ENCODE measurements around the gene SYNDIG1. TPM values are rescaled to one million over a fixed set of nuclear protein-coding genes. Genes with fewer than 3 reads are reported as not detected.
"Not testable (repeated sequence)": the region's sequence is repeated elsewhere in the genome, so short reads cannot be mapped to it uniquely, and the experiment has no call there.

Gene SYNDIG1
- total RNA-seq, 1 experiment from 2014 or later: not detected

- Histone ChIP-seq H3K9me3 (ENCODE audit: low read length) (no peaks in the 10 kb centered on the region), H3K9me2 (replicated peaks; ENCODE audit: insufficient read depth, low read length) (no peaks in the 10 kb centered on the region), H3K4me2 (ENCODE audit: low read depth, low read length, poor library complexity, severe bottlenecking) (no peak overlapping the region), H4K20me1 (ENCODE audit: insufficient read depth, low read depth, low read length) (no peaks in the 10 kb centered on the region; the same call in 1 of the 2 replicates), H3K4me1 (ENCODE audit: low read length) (no peaks in the 10 kb centered on the region), H3K9ac (ENCODE audit: low read length) (no peak overlapping the region), H3K4me3 (ENCODE audit: low read length) (no peak overlapping the region), H3K27me3 (ENCODE audit: low read length) (0 out of 2 replicates have a peak, but pooled peaks cover 2% of the 10 kb centered on the region), H3K27ac (ENCODE audit: low read length) (no peak overlapping the region), H2AFZ (ENCODE audit: low read length) (no peak overlapping the region), H3K36me3 (ENCODE audit: insufficient read depth, low read length) (no peaks in the 10 kb centered on the region), H3K79me2 (ENCODE audit: low read length) (no peaks in the 10 kb centered on the region)
- no peak for DNase-seq
These were observed 35.2 kb downstream of the SYNDIG1 start for GRCh38 chr20:24504331-24505285.

- no peak overlapping the region for H3K4me3 ChIP-seq (ENCODE audit: low read length)
- H3K9ac ChIP-seq (ENCODE audit: low read length): no peak overlapping the region
- DNase-seq: no peak
These were observed 36.7 kb downstream of the SYNDIG1 start for GRCh38 chr20:24506146-24506545.

GRCh38 chr20:24506696-24507095, 37.3 kb downstream of the SYNDIG1 start:
- H3K9me2 ChIP-seq (replicated peaks; ENCODE audit: insufficient read depth, low read length): no peaks in the 10 kb centered on the region
- H3K27ac ChIP-seq (ENCODE audit: low read length): no peak overlapping the region
- H3K27me3 ChIP-seq (ENCODE audit: low read length): 0 out of 2 replicates have a peak, but pooled peaks cover 2% of the 10 kb centered on the region
- no peak overlapping the region for H3K9ac ChIP-seq (ENCODE audit: low read length)
- no peak overlapping the region for H3K4me2 ChIP-seq (ENCODE audit: low read depth, low read length, poor library complexity, severe bottlenecking)
- peaks cover 5% of the 10 kb centered on the region; the same call in 1 of the 2 replicates for H4K20me1 ChIP-seq (ENCODE audit: insufficient read depth, low read depth, low read length)
- H3K4me1 ChIP-seq (ENCODE audit: low read length): no peaks in the 10 kb centered on the region
- no peaks in the 10 kb centered on the region for H3K36me3 ChIP-seq (ENCODE audit: insufficient read depth, low read length)
- no peak overlapping the region for H2AFZ ChIP-seq (ENCODE audit: low read length)
- no peaks in the 10 kb centered on the region for H3K79me2 ChIP-seq (ENCODE audit: low read length)
- no peak for DNase-seq
- H3K4me3 ChIP-seq (ENCODE audit: low read length): no peak overlapping the region
- no peaks in the 10 kb centered on the region for H3K9me3 ChIP-seq (ENCODE audit: low read length)

More at GRCh38 chr20:24506146-24506545, 36.7 kb downstream of the SYNDIG1 start:
- peaks cover 1% of the 10 kb centered on the region; the same call in 1 of the 2 replicates for H4K20me1 ChIP-seq (ENCODE audit: insufficient read depth, low read depth, low read length)
- H3K4me2 ChIP-seq (ENCODE audit: low read depth, low read length, poor library complexity, severe bottlenecking): no peak overlapping the region
- no peak overlapping the region for H3K27ac ChIP-seq (ENCODE audit: low read length)
- H3K9me2 ChIP-seq (replicated peaks; ENCODE audit: insufficient read depth, low read length): no peaks in the 10 kb centered on the region
- no peaks in the 10 kb centered on the region for H3K9me3 ChIP-seq (ENCODE audit: low read length)
- H3K79me2 ChIP-seq (ENCODE audit: low read length): no peaks in the 10 kb centered on the region
- 0 out of 2 replicates have a peak, but pooled peaks cover 2% of the 10 kb centered on the region for H3K27me3 ChIP-seq (ENCODE audit: low read length)
- H2AFZ ChIP-seq (ENCODE audit: low read length): no peak overlapping the region
- no peaks in the 10 kb centered on the region for H3K4me1 ChIP-seq (ENCODE audit: low read length)
- no peaks in the 10 kb centered on the region for H3K36me3 ChIP-seq (ENCODE audit: insufficient read depth, low read length)

- H3K27me3 ChIP-seq (ENCODE audit: low read length): 0 out of 2 replicates have a peak, but pooled peaks cover 2% of the 10 kb centered on the region
- H3K4me2 ChIP-seq (ENCODE audit: low read depth, low read length, poor library complexity, severe bottlenecking): no peak overlapping the region
- H3K36me3 ChIP-seq (ENCODE audit: insufficient read depth, low read length): no peaks in the 10 kb centered on the region
- no peak overlapping the region for H3K9ac ChIP-seq (ENCODE audit: low read length)
- no peaks in the 10 kb centered on the region for H3K9me2 ChIP-seq (replicated peaks; ENCODE audit: insufficient read depth, low read length)
- no peak for DNase-seq
- no peak overlapping the region for H2AFZ ChIP-seq (ENCODE audit: low read length)
- no peaks in the 10 kb centered on the region for H3K79me2 ChIP-seq (ENCODE audit: low read length)
- H3K9me3 ChIP-seq (ENCODE audit: low read length): no peaks in the 10 kb centered on the region
- peaks cover 5% of the 10 kb centered on the region; the same call in 1 of the 2 replicates for H4K20me1 ChIP-seq (ENCODE audit: insufficient read depth, low read depth, low read length)
- no peak overlapping the region for H3K4me3 ChIP-seq (ENCODE audit: low read length)
- H3K27ac ChIP-seq (ENCODE audit: low read length): no peak overlapping the region
- H3K4me1 ChIP-seq (ENCODE audit: low read length): no peaks in the 10 kb centered on the region
These were observed 37.9 kb downstream of the SYNDIG1 start for GRCh38 chr20:24507182-24507853.

GRCh38 chr20:24512441-24512840, 43.0 kb downstream of the SYNDIG1 start:
- H2AFZ ChIP-seq (ENCODE audit: low read length); H3K9ac ChIP-seq (ENCODE audit: low read length); H3K4me1 ChIP-seq (ENCODE audit: low read length); H3K9me3 ChIP-seq (ENCODE audit: low read length); H3K27ac ChIP-seq (ENCODE audit: low read length); H3K27me3 ChIP-seq (ENCODE audit: low read length); H3K4me3 ChIP-seq (ENCODE audit: low read length); DNase-seq; H3K9me2 ChIP-seq (replicated peaks; ENCODE audit: insufficient read depth, low read length); H3K4me2 ChIP-seq (ENCODE audit: low read depth, low read length, poor library complexity, severe bottlenecking); H3K79me2 ChIP-seq (ENCODE audit: low read length); H3K36me3 ChIP-seq (ENCODE audit: insufficient read depth, low read length); H4K20me1 ChIP-seq (ENCODE audit: insufficient read depth, low read depth, low read length): not testable (repeated sequence)

GRCh38 chr20:24518515-24518914, 49.1 kb downstream of the SYNDIG1 start:
- no peak overlapping the region for H3K4me3 ChIP-seq (ENCODE audit: low read length)
- DNase-seq: no peak

GRCh38 chr20:24519476-24519875, 50.0 kb downstream of the SYNDIG1 start:
- no peaks in the 10 kb centered on the region for H3K36me3 ChIP-seq (ENCODE audit: insufficient read depth, low read length)
- no peaks in the 10 kb centered on the region for H3K9me3 ChIP-seq (ENCODE audit: low read length)
- H3K9me2 ChIP-seq (replicated peaks; ENCODE audit: insufficient read depth, low read length): no peaks in the 10 kb centered on the region
- no peak overlapping the region for H2AFZ ChIP-seq (ENCODE audit: low read length)
- H3K4me3 ChIP-seq (ENCODE audit: low read length): no peak overlapping the region
- no peaks in the 10 kb centered on the region for H3K4me1 ChIP-seq (ENCODE audit: low read length)
- no peak overlapping the region for H3K9ac ChIP-seq (ENCODE audit: low read length)
- H3K79me2 ChIP-seq (ENCODE audit: low read length): no peaks in the 10 kb centered on the region
- no peak overlapping the region for H3K4me2 ChIP-seq (ENCODE audit: low read depth, low read length, poor library complexity, severe bottlenecking)
- DNase-seq: no peak
- no peak overlapping the region for H3K27ac ChIP-seq (ENCODE audit: low read length)
- no peaks in the 10 kb centered on the region for H4K20me1 ChIP-seq (ENCODE audit: insufficient read depth, low read depth, low read length)
- H3K27me3 ChIP-seq (ENCODE audit: low read length): no peaks in the 10 kb centered on the region

More at GRCh38 chr20:24518515-24518914, 49.1 kb downstream of the SYNDIG1 start:
- Histone ChIP-seq H3K36me3 (ENCODE audit: insufficient read depth, low read length) (no peaks in the 10 kb centered on the region), H2AFZ (ENCODE audit: low read length) (no peak overlapping the region), H3K4me1 (ENCODE audit: low read length) (no peaks in the 10 kb centered on the region), H3K4me2 (ENCODE audit: low read depth, low read length, poor library complexity, severe bottlenecking) (no peak overlapping the region), H4K20me1 (ENCODE audit: insufficient read depth, low read depth, low read length) (no peaks in the 10 kb centered on the region), H3K9ac (ENCODE audit: low read length) (no peak overlapping the region), H3K27me3 (ENCODE audit: low read length) (no peaks in the 10 kb centered on the region), H3K9me2 (replicated peaks; ENCODE audit: insufficient read depth, low read length) (no peaks in the 10 kb centered on the region), H3K27ac (ENCODE audit: low read length) (no peak overlapping the region), H3K9me3 (ENCODE audit: low read length) (no peaks in the 10 kb centered on the region), H3K79me2 (ENCODE audit: low read length) (no peaks in the 10 kb centered on the region)

- Histone ChIP-seq H3K9me3 (ENCODE audit: low read length) (no peaks in the 10 kb centered on the region), H2AFZ (ENCODE audit: low read length) (no peak overlapping the region), H3K79me2 (ENCODE audit: low read length) (no peaks in the 10 kb centered on the region), H3K9me2 (replicated peaks; ENCODE audit: insufficient read depth, low read length) (no peaks in the 10 kb centered on the region), H3K27ac (ENCODE audit: low read length) (no peak overlapping the region), H3K4me2 (ENCODE audit: low read depth, low read length, poor library complexity, severe bottlenecking) (no peak overlapping the region), H3K27me3 (ENCODE audit: low read length) (no peaks in the 10 kb centered on the region), H4K20me1 (ENCODE audit: insufficient read depth, low read depth, low read length) (no peaks in the 10 kb centered on the region), H3K4me1 (ENCODE audit: low read length) (no peaks in the 10 kb centered on the region), H3K36me3 (ENCODE audit: insufficient read depth, low read length) (no peaks in the 10 kb centered on the region), H3K4me3 (ENCODE audit: low read length) (no peak overlapping the region), H3K9ac (ENCODE audit: low read length) (no peak overlapping the region)
- DNase-seq: no peak
These were observed 51.6 kb downstream of the SYNDIG1 start for GRCh38 chr20:24521032-24521431.
